Effector CD8-positive, alpha-beta T cell (primary cell): ENCODE results near the gene KRT75.
"Not testable (repeated sequence)": the region's sequence is repeated elsewhere in the genome, so short reads cannot be mapped to it uniquely, and the experiment has no call there.

Experiments used
- DNase-seq: peaks from one replicate; lab custom pipeline; 2025; lab: John Stamatoyannopoulos, UW

The KRT75 gene

GRCh38 chr12:52416795-52417194 is 17.4 kb downstream of the KRT75 start:
- DNase-seq: no peak

GRCh38 chr12:52415870-52416750 is 18.1 kb downstream of the KRT75 start:
- DNase-seq: no peak

- no peak for DNase-seq
These were observed 19.2 kb downstream of the KRT75 start for GRCh38 chr12:52414936-52415335.

- no peak for DNase-seq
These were observed 20.3 kb downstream of the KRT75 start for GRCh38 chr12:52413782-52414345.

GRCh38 chr12:52413202-52413601 is 21.0 kb downstream of the KRT75 start:
- no peak for DNase-seq

- DNase-seq: no peak
These were observed 22.4 kb downstream of the KRT75 start for GRCh38 chr12:52411815-52412214.

GRCh38 chr12:52410589-52411248 is 23.5 kb downstream of the KRT75 start:
- not testable (repeated sequence) for DNase-seq

- no peak for DNase-seq
These were observed 26.3 kb downstream of the KRT75 start for GRCh38 chr12:52407918-52408317.

- DNase-seq: no peak
These were observed 28.2 kb downstream of the KRT75 start, which contains the start of gene KRT82 for GRCh38 chr12:52405922-52406385. Gene KRT82, minus strand, starts transcription at chr12:52406335. Its CDS starts 58 bp downstream, at chr12:52406277.

GRCh38 chr12:52404951-52405350 is 29.2 kb downstream of the KRT75 start:
- no peak for DNase-seq

GRCh38 chr12:52403561-52403960 is 30.6 kb downstream of the KRT75 start:
- no peak for DNase-seq

- DNase-seq: no peak
These were observed 31.2 kb downstream of the KRT75 start for GRCh38 chr12:52402873-52403540.

- DNase-seq: no peak
These were observed 31.8 kb downstream of the KRT75 start for GRCh38 chr12:52402377-52402776.

- no peak for DNase-seq
These were observed 32.2 kb downstream of the KRT75 start for GRCh38 chr12:52401926-52402325.

- DNase-seq: no peak
These were observed 32.6 kb downstream of the KRT75 start for GRCh38 chr12:52401526-52401925.

GRCh38 chr12:52400906-52401305 is 33.3 kb downstream of the KRT75 start:
- no peak for DNase-seq

GRCh38 chr12:52399756-52400155 is 34.4 kb downstream of the KRT75 start:
- DNase-seq: no peak

GRCh38 chr12:52398176-52398575 is 36.0 kb downstream of the KRT75 start:
- no peak for DNase-seq

GRCh38 chr12:52396656-52397055 is 37.5 kb downstream of the KRT75 start:
- no peak for DNase-seq

- DNase-seq: no peak
These were observed 38.3 kb downstream of the KRT75 start for GRCh38 chr12:52395761-52396434.

- DNase-seq: no peak
These were observed 39.2 kb downstream of the KRT75 start for GRCh38 chr12:52394836-52395405.
